Ectodermal cell (in vitro differentiated cells): ENCODE data around the gene DUSP11. TPM values are rescaled to one million over a fixed set of nuclear protein-coding genes. Genes with fewer than 3 reads are reported as not detected.

Source experiments
- H3K27ac ChIP-seq: 2 replicates; pipeline ENCODE4 v1.7.0; 2013; ENCODE audit warnings: mild to moderate bottlenecking, low read depth, low read length; ENCODE audit not compliant: insufficient read depth, poor library complexity, severe bottlenecking
- H3K27me3 ChIP-seq: 2 replicates; pipeline ENCODE4 v1.7.0; 2013; ENCODE audit warnings: mild to moderate bottlenecking, low read length; ENCODE audit not compliant: insufficient read depth, control insufficient read depth, poor library complexity, severe bottlenecking
- H3K36me3 ChIP-seq: one replicate; pipeline ENCODE4 v1.7.0; 2013; ENCODE audit warnings: low read length; ENCODE audit not compliant: control insufficient read depth, insufficient read depth
- H3K4me1 ChIP-seq: one replicate; pipeline ENCODE4 v1.7.0; 2013; ENCODE audit warnings: low read length; ENCODE audit not compliant: control insufficient read depth, insufficient read depth
- H3K4me3 ChIP-seq: 2 replicates; pipeline ENCODE4 v1.7.0; 2013; ENCODE audit warnings: low read depth, low read length, control low read depth; ENCODE audit not compliant: insufficient read depth
- H3K9me3 ChIP-seq: 2 replicates; pipeline ENCODE4 v1.7.0; 2013; ENCODE audit warnings: mild to moderate bottlenecking, low read length, moderate library complexity; ENCODE audit not compliant: control insufficient read depth
- WGBS, 2 experiments: methylation state at CpG; one replicate each; pipeline ENCODE4 v1.1.7; 2013; ENCODE audit warnings: missing lambda C conversion rate in 2 of 2; 5-methylcytosine and 5-hydroxymethylcytosine counted together
- polyA plus RNA-seq, 4 experiments: library from polyadenylated mRNA; stranded (reverse); fragments of 50-300 nt; gene quantifications; one replicate each; pipeline ENCODE4 v1.2.3, GENCODE V29; 2013

DUSP11 gene
- polyA plus RNA-seq (2013, experiment 1 of 4) = 25.1 TPM
- 24.4 TPM for polyA plus RNA-seq (2013, experiment 2 of 4)
- 22.1 TPM for polyA plus RNA-seq (2013, experiment 3 of 4)
- polyA plus RNA-seq (2013, experiment 4 of 4) = 23.4 TPM

- Histone ChIP-seq H3K27me3 (no peaks in the 10 kb centered on the region), H3K27ac (no peak within 1 kb of the TSS), H3K4me1 (peaks cover 4% of the 10 kb centered on the region), H3K9me3 (no peaks in the 10 kb centered on the region), H3K4me3 (peak within 1 kb of the TSS; percentile 89), H3K36me3 (peaks cover 2% of the 10 kb centered on the region)
- WGBS, 2 experiments = 0 to 1% methylated on average over 40 of the region's 40 CpGs
Observed at GRCh38 chr2:73779467-73780236, at the start of gene DUSP11. TSS of gene DUSP11 (minus strand) at chr2:73780103. CDS start at chr2:73779974, 129 bp downstream.

- peaks cover 37% of the 10 kb centered on the region for H3K27me3 ChIP-seq
- H3K4me1 ChIP-seq = peaks cover 4% of the 10 kb centered on the region
- H3K36me3 ChIP-seq = peaks cover 6% of the 10 kb centered on the region
- H3K27ac ChIP-seq = peak within 1 kb of the TSS; percentile 83
- no peaks in the 10 kb centered on the region for H3K9me3 ChIP-seq
- H3K4me3 ChIP-seq = peak within 1 kb of the TSS; percentile 89
- WGBS, 2 experiments = 0 to 1% methylated on average over 48 of the region's 48 CpGs
Observed at GRCh38 chr2:73828818-73829570, 49.1 kb upstream of the DUSP11 start, which contains the start of gene STAMBP. TSS of gene STAMBP (plus strand) at chr2:73828961. CDS start at chr2:73830857, 1,896 bp downstream.

GRCh38 chr2:73828389-73828817 lies 48.5 kb upstream of the DUSP11 start:
- H3K4me1 ChIP-seq = peaks cover 4% of the 10 kb centered on the region
- H3K9me3 ChIP-seq = no peaks in the 10 kb centered on the region
- 58 to 65% methylated on average over 3 of the region's 4 CpGs for WGBS, 2 experiments
- no peak overlapping the region for H3K27ac ChIP-seq
- H3K36me3 ChIP-seq = peaks cover 6% of the 10 kb centered on the region
- peak overlapping the region; percentile 89 for H3K4me3 ChIP-seq
- H3K27me3 ChIP-seq = peaks cover 37% of the 10 kb centered on the region

GRCh38 chr2:73827660-73828388 lies 47.9 kb upstream of the DUSP11 start:
- no peak overlapping the region for H3K4me3 ChIP-seq
- H3K4me1 ChIP-seq = peaks cover 4% of the 10 kb centered on the region
- peaks cover 4% of the 10 kb centered on the region for H3K36me3 ChIP-seq
- peaks cover 37% of the 10 kb centered on the region for H3K27me3 ChIP-seq
- H3K27ac ChIP-seq = no peak overlapping the region
- no peaks in the 10 kb centered on the region for H3K9me3 ChIP-seq
- WGBS, 2 experiments = 91% methylated on average over 9 of the region's 9 CpGs

GRCh38 chr2:73827018-73827417 lies 47.1 kb upstream of the DUSP11 start:
- no peak overlapping the region for H3K27ac ChIP-seq
- no peaks in the 10 kb centered on the region for H3K36me3 ChIP-seq
- peaks cover 40% of the 10 kb centered on the region for H3K27me3 ChIP-seq
- H3K4me3 ChIP-seq = no peak overlapping the region
- H3K9me3 ChIP-seq = no peaks in the 10 kb centered on the region
- 88% methylated on average over 2 of the region's 2 CpGs; no CpG with 5 or more reads in 1 of the 2 experiments for WGBS, 2 experiments
- peaks cover 4% of the 10 kb centered on the region for H3K4me1 ChIP-seq

- H3K9me3 ChIP-seq = no peaks in the 10 kb centered on the region
- 83 to 86% methylated on average over 4 of the region's 4 CpGs for WGBS, 2 experiments
- H3K27ac ChIP-seq = no peak overlapping the region
- peaks cover 56% of the 10 kb centered on the region for H3K27me3 ChIP-seq
- no peak overlapping the region for H3K4me3 ChIP-seq
- H3K4me1 ChIP-seq = peaks cover 4% of the 10 kb centered on the region
- no peaks in the 10 kb centered on the region for H3K36me3 ChIP-seq
Observed at GRCh38 chr2:73825408-73825807, 45.5 kb upstream of the DUSP11 start.

- Histone ChIP-seq H3K27me3 (peaks cover 67% of the 10 kb centered on the region), H3K27ac (no peak overlapping the region), H3K4me1 (no peaks in the 10 kb centered on the region), H3K4me3 (no peak overlapping the region), H3K36me3 (no peaks in the 10 kb centered on the region), H3K9me3 (no peaks in the 10 kb centered on the region)
- WGBS, 2 experiments = 28 to 33% methylated on average over 3 of the region's 3 CpGs
Observed at GRCh38 chr2:73823916-73824523, 44.1 kb upstream of the DUSP11 start.

- Histone ChIP-seq H3K9me3 (no peaks in the 10 kb centered on the region), H3K27me3 (peaks cover 67% of the 10 kb centered on the region), H3K4me1 (no peaks in the 10 kb centered on the region), H3K4me3 (no peak overlapping the region), H3K27ac (no peak overlapping the region), H3K36me3 (no peaks in the 10 kb centered on the region)
- 33 to 61% methylated on average over 1 to 2 of the region's 2 CpGs for WGBS, 2 experiments
Observed at GRCh38 chr2:73823416-73823815, 43.5 kb upstream of the DUSP11 start.

GRCh38 chr2:73822991-73823390 lies 43.1 kb upstream of the DUSP11 start:
- Histone ChIP-seq H3K36me3 (no peaks in the 10 kb centered on the region), H3K27me3 (peaks cover 67% of the 10 kb centered on the region), H3K9me3 (no peaks in the 10 kb centered on the region), H3K4me1 (no peaks in the 10 kb centered on the region), H3K27ac (no peak overlapping the region), H3K4me3 (no peak overlapping the region)
- WGBS, 2 experiments = 85% methylated on average over 2 of the region's 2 CpGs
